ENCODE results near the gene INPP4B. TPM values are rescaled to one million over a fixed set of nuclear protein-coding genes. Genes with fewer than 3 reads are reported as not detected.

The INPP4B gene
- total and polyA plus RNA-seq, 2 of the 4 experiments (the other 2 are of a cell fraction), result 1.8 to 14.0 TPM

DNA sequence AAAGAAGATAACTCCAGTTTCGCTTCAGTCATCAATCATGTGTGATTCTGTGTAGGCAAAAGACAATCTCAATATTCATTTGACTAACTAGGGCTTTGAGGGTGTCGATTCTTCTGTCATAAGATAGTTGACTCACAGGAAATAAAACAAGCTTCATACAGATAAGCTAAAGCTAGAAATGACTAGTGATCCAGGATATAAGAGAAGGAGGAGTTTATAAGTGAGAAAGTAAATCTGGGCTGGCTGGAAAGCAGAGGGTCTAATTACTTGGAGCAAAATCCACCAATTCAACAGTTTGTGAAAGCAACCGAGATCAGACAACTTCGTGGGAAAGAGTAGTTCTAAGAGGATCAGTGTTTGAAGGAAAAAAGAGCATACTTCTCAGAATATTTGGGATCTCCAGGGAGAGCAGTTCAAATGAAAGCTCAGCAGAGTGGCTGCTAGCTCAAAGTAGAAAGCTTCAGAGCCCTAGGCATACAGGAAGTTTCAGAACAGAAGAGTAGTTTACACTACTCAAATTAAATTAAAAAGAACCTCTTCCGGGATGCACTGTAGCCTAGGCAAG lies 429.3 kb downstream of the INPP4B start:
- intact Hi-C loops (cut with micrococcal nuclease) (no loop called here), in situ Hi-C loops (cut with MboI; ENCODE audit: low sequenced_read_pairs) (no loop called here), dilution Hi-C loops (cut with HindIII; ENCODE audit: low sequenced_read_pairs, unreplicated experiment) (no loop called here)
- WGBS, 2 experiments (ENCODE audit: extremely low coverage in 2 of 2, insufficient read length in 1 of 2), result no CpG with 5 or more reads among the region's 5 CpGs
- H2AFZ ChIP-seq (replicated peaks; ENCODE audit: low read length, poor library complexity), result no peak overlapping the region
- H3K27ac ChIP-seq (ENCODE audit: insufficient read depth, low read length), result no peak overlapping the region
- 0 out of 4 replicates have a peak overlapping the region, but pooled peaks of 1 of the 2 experiments have one; percentile 15 for H4K8ac ChIP-seq (ENCODE audit: low read depth in 2 of 2, low read length in 2 of 2)
- ATAC-seq (ENCODE audit: low read depth) (peak; percentile 37), DNase-seq (peak; percentile 42)
- H3K79me1 ChIP-seq (ENCODE audit: low read depth in 1 of 2, low read length in 2 of 2), result no peaks in the 10 kb centered on the region
- H4K91ac ChIP-seq (ENCODE audit: insufficient read depth, low read depth, low read length), result no peak overlapping the region
- H4K5ac ChIP-seq (ENCODE audit: low read depth, low read length), result peak overlapping the region; percentile 90; the same call in 1 of the 2 replicates
- CTCF ChIA-PET, result interaction anchor here (1.3 kb wide), 1 partner anchor 10 kb away, joined by 5 read pairs; no protein-coding TSS in a partner anchor
- H2AK5ac ChIP-seq (ENCODE audit: low read depth, low read length), result no peak overlapping the region
- no peak overlapping the region for H2BK20ac ChIP-seq (ENCODE audit: low read depth, low read length)
- H3K9ac ChIP-seq (ENCODE audit: low read depth, low read length), result no peak overlapping the region
- POLR2A ChIA-PET (ENCODE audit: unreplicated experiment), result no interaction called here
- no peaks in the 10 kb centered on the region for H3K9me3 ChIP-seq (ENCODE audit: control insufficient read depth, insufficient read depth, low read length)
- H3K14ac ChIP-seq (replicated peaks; ENCODE audit: low read depth, low read length), result no peak overlapping the region
- TF ChIP-seq RFX5 (IDR thresholded peaks at IDR 0.05; ENCODE audit: low read depth, low read length) (no peak), CEBPB (IDR thresholded peaks at IDR 0.05; ENCODE audit: low read depth, low read length) (no peak)
- H2BK15ac ChIP-seq (ENCODE audit: low read depth, low read length), result no peak overlapping the region
- no peaks in the 10 kb centered on the region for H3K27me3 ChIP-seq (ENCODE audit: control insufficient read depth, insufficient read depth, low read length)
- no peak overlapping the region for H2BK120ac ChIP-seq (ENCODE audit: low read depth, low read length)
- H3K36me3 ChIP-seq (ENCODE audit: control insufficient read depth, insufficient read depth, low read length), result no peaks in the 10 kb centered on the region
- no peaks in the 10 kb centered on the region for H4K20me1 ChIP-seq (ENCODE audit: insufficient read depth, low read length)
- H3K4me2 ChIP-seq (ENCODE audit: low read depth, low read length), result peak overlapping the region; percentile 67; the same call in 1 of the 2 replicates
- H3K18ac ChIP-seq (ENCODE audit: low read depth, low read length), result peak overlapping the region; percentile 97; the same call in 1 of the 2 replicates
- peaks cover 4% of the 10 kb centered on the region; the same call in 1 of the 2 replicates for H3K4me1 ChIP-seq (ENCODE audit: control insufficient read depth, insufficient read depth, low read length)
- BruUV-seq (replicated peaks), result no TSS peak
- H2BK5ac ChIP-seq (ENCODE audit: low read depth, low read length, poor library complexity, severe bottlenecking), result peak overlapping the region; percentile 38
- no peaks in the 10 kb centered on the region for H3K9me1 ChIP-seq (ENCODE audit: insufficient read depth, low read length)
- H3K4me3 ChIP-seq (ENCODE audit: insufficient read depth, low read depth, low read length), result no peak overlapping the region
- no peak overlapping the region for H3K56ac ChIP-seq (ENCODE audit: extremely low read depth, insufficient read depth, low read length)
- H3K4ac ChIP-seq (ENCODE audit: low read depth, low read length), result no peak overlapping the region
- no peak overlapping the region for H2AK9ac ChIP-seq (replicated peaks; ENCODE audit: low read depth, low read length, poor library complexity)
- no peak overlapping the region for H3K23ac ChIP-seq (ENCODE audit: low read depth, low read length)
